Measurements from ENCODE around the gene MYO3A. TPM values are rescaled to one million over a fixed set of nuclear protein-coding genes. Genes with fewer than 3 reads are reported as not detected.
"Not testable (repeated sequence)": the region's sequence is repeated elsewhere in the genome, so short reads cannot be mapped to it uniquely, and the experiment has no call there.

MYO3A gene
- polyA plus RNA-seq, 4 donors = 0.09 to 2.3 TPM; not detected in 2

DNA sequence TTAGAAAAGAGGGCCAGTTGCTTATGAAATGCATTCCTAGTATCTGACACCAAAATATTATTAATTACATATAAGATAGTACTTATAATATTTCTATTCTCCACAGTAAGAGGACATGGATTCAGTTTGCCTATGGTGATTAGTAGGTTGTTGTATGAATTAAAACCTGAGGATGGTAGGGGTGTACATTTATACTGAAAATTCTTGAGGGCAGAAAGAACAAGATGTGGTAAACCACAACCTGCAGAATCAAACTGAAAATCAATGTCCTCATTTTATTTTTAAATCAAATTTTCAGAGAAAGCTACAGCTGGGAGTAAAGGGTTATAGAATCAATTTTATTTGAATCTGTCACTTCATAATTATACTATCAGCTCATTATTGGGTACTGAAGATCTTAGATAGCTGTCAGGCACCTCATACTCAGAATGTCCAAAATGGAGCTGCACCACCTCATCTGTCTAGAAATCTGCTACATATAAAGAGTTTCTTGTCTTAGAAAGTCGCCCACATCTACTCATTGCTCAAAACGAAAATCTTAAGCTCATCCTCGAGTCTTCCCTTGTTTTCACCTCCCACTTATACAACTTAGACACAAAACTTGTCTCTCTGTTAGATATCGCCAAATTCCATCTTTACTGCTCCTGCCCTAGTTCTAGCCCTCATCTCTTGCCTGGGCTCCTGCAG is 65.4 kb downstream of the MYO3A start:
- H3K36me3 ChIP-seq (ENCODE audit: control insufficient read depth in 3 of 3, insufficient read depth in 2 of 3, low read depth in 1 of 3, low read length in 3 of 3) = no peaks in the 10 kb centered on the region
- DNase-seq = no peak
- H3K4me3 ChIP-seq (ENCODE audit: low read depth in 1 of 3, low read length in 3 of 3) = no peak overlapping the region
- WGBS, 3 donors = 56 to 66% (median 61%) methylated on average over 4 of the region's 4 CpGs
- H3K27ac ChIP-seq (ENCODE audit: low read depth in 1 of 3, low read length in 2 of 3) = no peak overlapping the region
- no peaks in the 10 kb centered on the region for H3K4me1 ChIP-seq (ENCODE audit: control insufficient read depth in 3 of 3, insufficient read depth in 2 of 3, low read depth in 1 of 3, low read length in 2 of 3)
- no peaks in the 10 kb centered on the region for H3K27me3 ChIP-seq (ENCODE audit: control insufficient read depth in 3 of 3, insufficient read depth in 3 of 3, low read length in 3 of 3)
- no peak for FAIRE-seq
- no peaks in the 10 kb centered on the region for H3K9me3 ChIP-seq (ENCODE audit: control insufficient read depth in 2 of 2, insufficient read depth in 1 of 2, low read depth in 1 of 2, low read length in 1 of 2)

DNA sequence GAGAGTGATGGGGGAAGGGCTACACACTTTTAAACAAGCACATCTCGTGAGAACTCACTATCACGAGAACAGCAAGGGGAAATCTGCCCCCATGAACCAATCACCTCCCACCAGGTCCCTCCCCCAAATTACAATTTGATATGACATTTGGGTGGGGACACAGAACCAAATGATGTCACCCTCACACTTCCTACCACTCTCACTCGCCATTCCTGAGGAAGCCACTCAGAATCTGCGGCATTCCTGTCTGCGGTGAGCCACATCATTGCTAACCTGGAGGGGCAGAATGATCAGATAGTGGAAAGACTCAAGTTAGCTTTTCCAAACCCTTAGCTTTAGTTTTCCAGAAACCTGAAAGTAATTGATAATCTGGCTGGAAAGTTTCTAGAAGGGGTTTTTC is 66.9 kb downstream of the MYO3A start:
- 81 to 84% (median 82%) methylated on average over 5 of the region's 5 CpGs for WGBS, 3 donors
- Histone ChIP-seq H3K4me1 (ENCODE audit: control insufficient read depth in 3 of 3, insufficient read depth in 2 of 3, low read depth in 1 of 3, low read length in 2 of 3) (no peaks in the 10 kb centered on the region), H3K4me3 (ENCODE audit: low read depth in 1 of 3, low read length in 3 of 3) (no peak overlapping the region), H3K27me3 (ENCODE audit: control insufficient read depth in 3 of 3, insufficient read depth in 3 of 3, low read length in 3 of 3) (no peaks in the 10 kb centered on the region), H3K9me3 (ENCODE audit: control insufficient read depth in 2 of 2, insufficient read depth in 1 of 2, low read depth in 1 of 2, low read length in 1 of 2) (no peaks in the 10 kb centered on the region), H3K36me3 (ENCODE audit: control insufficient read depth in 3 of 3, insufficient read depth in 2 of 3, low read depth in 1 of 3, low read length in 3 of 3) (no peaks in the 10 kb centered on the region), H3K27ac (ENCODE audit: low read depth in 1 of 3, low read length in 2 of 3) (no peak overlapping the region)
- DNase-seq (no peak), FAIRE-seq (no peak)

DNA sequence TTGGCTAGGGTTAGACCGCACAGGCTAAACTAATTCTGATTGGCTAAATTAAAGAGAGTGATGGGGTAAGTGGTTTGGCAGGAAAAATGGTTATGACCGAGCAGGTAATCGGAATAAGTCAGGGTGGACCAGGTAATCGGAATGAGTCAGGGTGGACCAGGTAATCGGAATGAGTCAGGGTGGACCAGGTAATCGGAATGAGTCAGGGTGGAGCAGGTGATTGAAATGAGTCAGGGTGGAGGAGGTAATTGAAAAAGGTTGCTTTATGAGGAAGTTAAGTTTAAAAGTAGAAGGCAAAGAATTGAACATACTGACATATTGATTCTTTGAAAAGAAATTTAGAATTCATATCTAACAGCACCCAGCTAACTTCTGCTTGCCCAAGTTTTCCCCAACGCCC is 68.4 kb downstream of the MYO3A start:
- H3K36me3 ChIP-seq (ENCODE audit: control insufficient read depth in 3 of 3, insufficient read depth in 2 of 3, low read depth in 1 of 3, low read length in 3 of 3); DNase-seq; H3K4me3 ChIP-seq (ENCODE audit: low read depth in 1 of 3, low read length in 3 of 3); H3K9me3 ChIP-seq (ENCODE audit: control insufficient read depth in 2 of 2, insufficient read depth in 1 of 2, low read depth in 1 of 2, low read length in 1 of 2); FAIRE-seq; H3K27me3 ChIP-seq (ENCODE audit: control insufficient read depth in 3 of 3, insufficient read depth in 3 of 3, low read length in 3 of 3); H3K4me1 ChIP-seq (ENCODE audit: control insufficient read depth in 3 of 3, insufficient read depth in 2 of 3, low read depth in 1 of 3, low read length in 2 of 3); H3K27ac ChIP-seq (ENCODE audit: low read depth in 1 of 3, low read length in 2 of 3): not testable (repeated sequence)
- 87 to 90% (median 88%) methylated on average over 7 of the region's 7 CpGs for WGBS, 3 donors

DNA sequence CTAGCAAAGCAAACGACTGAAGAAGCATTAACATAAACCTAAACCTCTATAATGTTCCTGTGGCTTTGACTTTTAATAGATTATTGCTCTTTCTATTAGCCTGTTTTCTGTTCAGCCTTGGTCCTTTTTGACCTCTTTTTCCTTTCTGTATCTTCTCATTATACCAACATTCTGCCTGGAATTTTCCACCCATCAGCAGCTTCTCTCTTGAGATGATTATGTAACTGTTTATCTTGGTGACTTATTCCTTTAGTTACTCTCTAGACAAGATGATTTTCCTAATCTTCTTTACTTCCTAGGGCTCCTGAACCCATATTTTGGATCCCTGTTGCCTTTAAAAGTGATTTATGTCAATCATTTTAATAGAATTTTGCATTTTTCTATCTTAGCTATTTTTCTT is 81.1 kb downstream of the MYO3A start:
- Histone ChIP-seq H3K9me3 (ENCODE audit: control insufficient read depth in 2 of 2, insufficient read depth in 1 of 2, low read depth in 1 of 2, low read length in 1 of 2) (no peaks in the 10 kb centered on the region), H3K36me3 (ENCODE audit: control insufficient read depth in 3 of 3, insufficient read depth in 2 of 3, low read depth in 1 of 3, low read length in 3 of 3) (no peaks in the 10 kb centered on the region), H3K4me3 (ENCODE audit: low read depth in 1 of 3, low read length in 3 of 3) (no peak overlapping the region), H3K27me3 (ENCODE audit: control insufficient read depth in 3 of 3, insufficient read depth in 3 of 3, low read length in 3 of 3) (no peaks in the 10 kb centered on the region), H3K27ac (ENCODE audit: low read depth in 1 of 3, low read length in 2 of 3) (no peak overlapping the region), H3K4me1 (ENCODE audit: control insufficient read depth in 3 of 3, insufficient read depth in 2 of 3, low read depth in 1 of 3, low read length in 2 of 3) (no peaks in the 10 kb centered on the region)
- FAIRE-seq (no peak), DNase-seq (no peak)
- 37 to 53% (median 53%) methylated on average over 1 of the region's 1 CpG for WGBS, 3 donors

DNA sequence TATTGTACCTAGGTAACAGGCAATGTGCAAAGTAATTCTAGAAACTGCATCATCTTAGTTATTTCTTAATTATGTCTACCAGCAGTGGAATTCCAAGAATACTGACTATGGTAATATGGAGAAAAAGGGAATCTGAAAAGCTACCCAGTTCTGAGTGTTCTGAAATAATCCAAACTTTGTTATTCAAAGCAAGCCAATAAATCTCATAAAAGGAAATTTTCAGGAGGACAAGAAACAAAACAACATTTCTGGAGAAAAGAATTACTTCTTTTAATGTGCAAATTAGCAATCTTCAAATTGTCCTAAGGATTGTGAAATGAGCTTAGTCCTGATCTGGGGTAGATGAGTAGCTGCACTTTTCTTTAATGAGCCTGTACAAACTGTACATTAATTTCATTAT is 88.8 kb downstream of the MYO3A start:
- H3K27ac ChIP-seq (ENCODE audit: low read depth in 1 of 3, low read length in 2 of 3) = no peak overlapping the region
- no peak for FAIRE-seq
- H3K4me3 ChIP-seq (ENCODE audit: low read depth in 1 of 3, low read length in 3 of 3) = no peak overlapping the region

DNA sequence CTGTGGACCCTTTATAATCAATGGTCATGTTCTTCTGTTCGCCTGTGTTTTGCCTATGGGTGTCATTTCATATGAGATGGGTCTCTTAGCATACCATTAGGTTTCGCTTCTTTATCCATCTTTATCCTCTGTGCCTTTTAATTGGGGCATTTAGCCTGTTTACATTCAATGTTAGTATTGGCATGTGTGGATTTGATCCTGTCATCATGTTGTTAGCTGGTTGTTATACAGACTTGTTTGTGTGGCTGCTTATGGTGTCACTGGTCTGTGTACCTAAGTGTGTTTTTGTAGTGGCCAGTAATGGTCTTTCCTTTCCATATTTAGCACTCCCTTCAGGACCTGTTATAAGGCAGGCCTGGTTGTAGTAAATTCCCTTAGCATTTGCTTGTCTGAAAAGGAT is 90.3 kb downstream of the MYO3A start:
- H3K27ac ChIP-seq (ENCODE audit: low read depth in 1 of 3, low read length in 2 of 3) = no peak overlapping the region
- no peaks in the 10 kb centered on the region for H3K27me3 ChIP-seq (ENCODE audit: control insufficient read depth in 3 of 3, insufficient read depth in 3 of 3, low read length in 3 of 3)
- H3K4me1 ChIP-seq (ENCODE audit: control insufficient read depth in 3 of 3, insufficient read depth in 2 of 3, low read depth in 1 of 3, low read length in 2 of 3) = no peaks in the 10 kb centered on the region
- no peak overlapping the region for H3K4me3 ChIP-seq (ENCODE audit: low read depth in 1 of 3, low read length in 3 of 3)
- FAIRE-seq (no peak), DNase-seq (no peak)
- 46 to 87% (median 79%) methylated on average over 2 of the region's 2 CpGs for WGBS, 3 donors
- H3K9me3 ChIP-seq (ENCODE audit: control insufficient read depth in 2 of 2, insufficient read depth in 1 of 2, low read depth in 1 of 2, low read length in 1 of 2) = no peaks in the 10 kb centered on the region
- no peaks in the 10 kb centered on the region for H3K36me3 ChIP-seq (ENCODE audit: control insufficient read depth in 3 of 3, insufficient read depth in 2 of 3, low read depth in 1 of 3, low read length in 3 of 3)

More for the DNA sequence above, 88.8 kb downstream of the MYO3A start:
- no peak for DNase-seq
- no peaks in the 10 kb centered on the region for H3K36me3 ChIP-seq (ENCODE audit: control insufficient read depth in 3 of 3, insufficient read depth in 2 of 3, low read depth in 1 of 3, low read length in 3 of 3)
- H3K9me3 ChIP-seq (ENCODE audit: control insufficient read depth in 2 of 2, insufficient read depth in 1 of 2, low read depth in 1 of 2, low read length in 1 of 2) = no peaks in the 10 kb centered on the region
- no peaks in the 10 kb centered on the region for H3K4me1 ChIP-seq (ENCODE audit: control insufficient read depth in 3 of 3, insufficient read depth in 2 of 3, low read depth in 1 of 3, low read length in 2 of 3)
- no peaks in the 10 kb centered on the region for H3K27me3 ChIP-seq (ENCODE audit: control insufficient read depth in 3 of 3, insufficient read depth in 3 of 3, low read length in 3 of 3)

DNA sequence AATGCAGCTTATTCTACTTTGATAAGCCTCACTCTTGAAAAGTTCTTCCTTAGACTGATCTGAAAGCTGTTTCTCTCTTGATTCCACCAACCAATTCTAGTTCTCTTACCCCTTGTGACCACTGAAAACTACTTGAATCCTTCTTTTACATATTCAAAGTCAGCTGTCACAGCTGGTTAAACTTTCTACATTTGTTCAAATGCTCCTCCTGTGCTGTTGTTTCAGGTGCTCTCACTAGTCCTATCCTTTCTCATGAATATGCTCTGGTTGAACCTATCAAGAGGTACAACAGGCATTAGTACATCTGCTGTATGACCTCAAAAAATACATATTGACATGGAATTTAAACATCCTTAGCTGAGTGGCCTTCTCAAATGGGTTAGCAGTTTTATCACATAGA is 91.5 kb downstream of the MYO3A start:
- no peak for DNase-seq
- Histone ChIP-seq H3K27ac (ENCODE audit: low read depth in 1 of 3, low read length in 2 of 3) (no peak overlapping the region), H3K4me3 (ENCODE audit: low read depth in 1 of 3, low read length in 3 of 3) (no peak overlapping the region), H3K9me3 (ENCODE audit: control insufficient read depth in 2 of 2, insufficient read depth in 1 of 2, low read depth in 1 of 2, low read length in 1 of 2) (no peaks in the 10 kb centered on the region), H3K27me3 (ENCODE audit: control insufficient read depth in 3 of 3, insufficient read depth in 3 of 3, low read length in 3 of 3) (no peaks in the 10 kb centered on the region), H3K36me3 (ENCODE audit: control insufficient read depth in 3 of 3, insufficient read depth in 2 of 3, low read depth in 1 of 3, low read length in 3 of 3) (no peaks in the 10 kb centered on the region), H3K4me1 (ENCODE audit: control insufficient read depth in 3 of 3, insufficient read depth in 2 of 3, low read depth in 1 of 3, low read length in 2 of 3) (no peaks in the 10 kb centered on the region)
- FAIRE-seq = no peak

DNA sequence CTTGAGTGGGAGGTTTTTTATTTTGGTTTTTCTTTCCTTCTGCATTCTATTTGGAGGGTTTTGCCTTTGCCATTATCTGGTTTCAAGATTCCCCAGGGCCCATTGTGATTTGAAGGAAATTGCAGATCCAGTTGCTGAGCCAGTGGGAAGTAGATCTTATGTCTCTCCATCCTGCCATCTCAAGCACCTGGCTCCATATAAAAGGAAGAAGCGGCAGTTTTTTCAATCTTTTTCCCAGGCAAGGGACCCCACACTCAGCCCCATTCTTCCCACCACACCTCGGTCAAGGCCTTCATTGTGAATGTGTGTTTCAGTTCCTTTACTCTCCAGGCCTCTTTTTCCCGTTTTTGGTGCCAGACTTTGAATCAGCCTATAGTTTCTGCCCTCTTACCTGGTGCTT is 95.8 kb downstream of the MYO3A start:
- 49 to 67% (median 61%) methylated on average over 3 of the region's 3 CpGs for WGBS, 3 donors
- no peak for FAIRE-seq
- DNase-seq = no peak

DNA sequence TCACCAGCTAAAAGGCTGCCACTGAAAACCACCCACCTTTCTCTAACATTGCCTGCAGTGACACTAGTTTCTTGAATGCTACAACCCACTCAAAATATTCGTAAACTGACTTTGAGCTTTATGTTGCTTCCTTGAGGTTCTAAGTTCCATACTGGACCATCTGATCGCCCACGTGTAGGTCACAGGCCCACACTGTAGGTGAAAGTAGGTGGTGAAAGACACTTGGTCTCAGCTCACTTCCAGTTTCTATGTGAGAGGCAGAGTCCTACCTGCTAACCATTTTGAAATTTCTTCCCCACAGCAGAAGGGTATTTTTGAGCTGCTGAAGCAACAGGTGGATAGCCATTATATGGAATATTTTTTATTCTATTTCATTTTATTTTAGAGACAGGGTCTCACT is 97.3 kb downstream of the MYO3A start:
- H3K4me3 ChIP-seq (ENCODE audit: low read depth in 1 of 3, low read length in 3 of 3) = no peak overlapping the region
- 82 to 89% (median 83%) methylated on average over 3 of the region's 3 CpGs for WGBS, 3 donors

More for the DNA sequence above, 95.8 kb downstream of the MYO3A start:
- Histone ChIP-seq H3K27me3 (ENCODE audit: control insufficient read depth in 3 of 3, insufficient read depth in 3 of 3, low read length in 3 of 3) (no peaks in the 10 kb centered on the region), H3K4me3 (ENCODE audit: low read depth in 1 of 3, low read length in 3 of 3) (no peak overlapping the region), H3K9me3 (ENCODE audit: control insufficient read depth in 2 of 2, insufficient read depth in 1 of 2, low read depth in 1 of 2, low read length in 1 of 2) (no peaks in the 10 kb centered on the region), H3K36me3 (ENCODE audit: control insufficient read depth in 3 of 3, insufficient read depth in 2 of 3, low read depth in 1 of 3, low read length in 3 of 3) (no peaks in the 10 kb centered on the region), H3K27ac (ENCODE audit: low read depth in 1 of 3, low read length in 2 of 3) (no peak overlapping the region), H3K4me1 (ENCODE audit: control insufficient read depth in 3 of 3, insufficient read depth in 2 of 3, low read depth in 1 of 3, low read length in 2 of 3) (no peaks in the 10 kb centered on the region)

More for the DNA sequence above, 97.3 kb downstream of the MYO3A start:
- Histone ChIP-seq H3K9me3 (ENCODE audit: control insufficient read depth in 2 of 2, insufficient read depth in 1 of 2, low read depth in 1 of 2, low read length in 1 of 2) (no peaks in the 10 kb centered on the region), H3K36me3 (ENCODE audit: control insufficient read depth in 3 of 3, insufficient read depth in 2 of 3, low read depth in 1 of 3, low read length in 3 of 3) (no peaks in the 10 kb centered on the region), H3K4me1 (ENCODE audit: control insufficient read depth in 3 of 3, insufficient read depth in 2 of 3, low read depth in 1 of 3, low read length in 2 of 3) (no peaks in the 10 kb centered on the region), H3K27ac (ENCODE audit: low read depth in 1 of 3, low read length in 2 of 3) (no peak overlapping the region), H3K27me3 (ENCODE audit: control insufficient read depth in 3 of 3, insufficient read depth in 3 of 3, low read length in 3 of 3) (no peaks in the 10 kb centered on the region)
- no peak for FAIRE-seq
- no peak for DNase-seq
